ENCODE data around the gene ATF3.
"Not testable (repeated sequence)": the region's sequence is repeated elsewhere in the genome, so short reads cannot be mapped to it uniquely, and the experiment has no call there.

ATF3 gene

GRCh38 chr1:212628813-212629415 lies 20.4 kb downstream of the ATF3 start:
- no peak for DNase-seq (ENCODE audit: low read depth)

DNA sequence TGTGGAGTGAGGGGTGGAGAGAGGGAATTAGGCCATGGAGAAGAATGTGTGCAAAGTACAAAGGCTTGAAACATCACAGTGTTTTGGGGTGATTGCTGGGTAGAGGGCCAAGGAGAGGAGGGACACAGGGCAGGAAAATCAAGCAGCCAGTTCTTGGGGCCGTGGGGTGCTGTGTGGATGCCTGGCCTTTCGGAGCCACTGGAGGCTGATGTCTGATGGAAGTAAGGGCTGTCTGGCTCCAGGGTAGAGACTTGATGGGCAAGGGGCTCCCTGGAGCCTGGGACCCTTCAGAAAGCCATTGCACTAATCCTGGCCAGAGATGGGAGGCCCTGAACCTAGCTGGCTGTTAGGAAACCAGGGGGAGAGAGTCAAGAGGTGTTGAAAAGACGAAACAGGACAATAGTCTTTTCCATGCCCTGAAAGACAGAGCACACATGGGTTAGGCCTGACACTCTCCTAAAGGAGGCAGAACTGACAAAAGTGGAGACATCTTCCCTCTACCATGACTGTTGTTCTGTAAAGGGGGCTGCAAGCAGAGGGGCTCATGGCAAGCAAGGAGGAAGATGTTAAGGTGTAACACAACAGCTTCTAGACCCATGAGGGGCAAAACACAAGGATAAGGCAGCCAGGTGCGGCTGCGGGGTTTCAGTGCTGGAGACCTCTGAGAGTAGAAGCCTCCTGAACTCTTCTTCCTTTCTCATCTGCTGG lies 21.0 kb downstream of the ATF3 start:
- DNase-seq (ENCODE audit: low read depth): no peak

DNA sequence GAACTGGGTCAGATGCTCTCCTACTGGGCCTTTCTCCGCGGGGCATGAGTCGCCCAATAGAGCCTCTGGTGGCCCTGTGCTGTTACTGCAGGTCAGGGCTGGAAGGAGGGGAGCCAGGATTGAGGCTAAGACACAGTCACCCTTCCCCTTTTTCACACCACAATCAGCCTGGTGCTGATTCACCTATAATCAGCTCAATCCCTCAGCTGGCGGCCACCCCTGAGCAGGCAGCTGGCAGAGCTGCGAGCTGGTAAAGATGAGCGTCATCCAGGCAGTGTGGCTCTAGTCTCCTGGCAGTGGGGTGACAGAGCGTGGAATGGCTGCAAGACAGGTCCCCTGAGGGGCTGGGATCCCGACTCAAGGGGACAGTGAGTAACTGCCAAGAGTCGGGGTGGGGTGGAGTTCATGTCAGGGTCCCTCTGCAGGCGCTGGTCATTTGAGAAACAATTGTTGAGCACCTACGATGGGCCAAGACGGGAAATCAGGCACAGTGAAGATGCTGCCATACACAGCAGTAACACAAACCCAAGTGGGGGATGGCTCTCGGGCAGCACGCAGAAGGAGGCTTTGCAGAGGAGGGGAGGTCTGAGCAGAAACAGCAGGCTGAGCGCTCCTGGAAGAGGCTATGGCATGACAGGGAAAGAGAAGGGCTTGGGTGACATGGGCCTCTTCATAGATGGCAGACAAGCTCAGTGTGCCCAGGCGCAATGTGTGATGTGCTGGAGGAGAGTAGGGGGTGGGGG lies 21.8 kb downstream of the ATF3 start:
- no peak for DNase-seq (ENCODE audit: low read depth)

DNA sequence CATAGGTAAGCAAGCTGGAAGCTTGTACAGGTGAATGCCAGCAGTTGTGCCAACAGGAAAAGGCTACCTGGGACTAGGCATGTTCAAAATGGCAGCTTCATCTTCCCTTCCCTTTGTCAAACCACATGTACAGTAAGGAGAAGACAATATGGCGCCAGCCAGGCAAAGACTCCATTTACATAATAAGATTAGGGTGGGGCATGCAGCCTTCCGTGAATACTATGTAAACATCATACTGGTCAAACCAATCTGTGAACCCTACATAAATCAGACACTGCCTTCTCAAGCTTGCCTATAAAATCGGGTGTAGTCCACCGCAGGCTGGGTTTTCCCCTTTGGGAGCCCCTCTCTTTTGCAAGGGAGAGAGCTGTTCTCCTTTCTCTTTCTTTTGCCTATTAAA lies 24.6 kb downstream of the ATF3 start:
- no peak for DNase-seq (ENCODE audit: low read depth)

- no peak for DNase-seq (ENCODE audit: low read depth)
Observed at GRCh38 chr1:212634252-212634651, 25.7 kb downstream of the ATF3 start.

DNA sequence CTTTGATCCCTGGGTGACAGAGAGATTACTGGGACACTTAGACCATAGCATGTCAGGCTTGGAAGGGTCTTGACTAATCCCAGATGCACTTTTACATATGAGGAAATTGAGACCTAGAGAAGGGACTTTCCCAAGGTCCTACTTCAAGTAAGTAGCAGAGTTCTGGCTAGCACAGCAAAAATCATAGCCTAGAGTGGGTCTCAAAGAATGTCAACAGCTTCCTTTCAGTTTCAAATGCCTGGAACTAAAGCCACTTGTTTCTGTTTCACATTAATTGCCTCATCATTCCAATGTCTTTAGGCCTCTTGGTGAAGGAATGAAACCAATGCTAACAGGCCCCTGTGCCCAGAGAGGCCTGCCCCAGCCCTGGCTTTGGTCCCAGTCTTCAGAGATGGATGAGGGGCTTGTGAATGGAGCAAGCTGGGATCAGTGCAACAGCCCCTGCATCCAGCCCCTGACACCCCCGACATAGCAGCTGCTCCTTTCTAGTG lies 26.6 kb downstream of the ATF3 start:
- DNase-seq (ENCODE audit: low read depth): no peak

DNA sequence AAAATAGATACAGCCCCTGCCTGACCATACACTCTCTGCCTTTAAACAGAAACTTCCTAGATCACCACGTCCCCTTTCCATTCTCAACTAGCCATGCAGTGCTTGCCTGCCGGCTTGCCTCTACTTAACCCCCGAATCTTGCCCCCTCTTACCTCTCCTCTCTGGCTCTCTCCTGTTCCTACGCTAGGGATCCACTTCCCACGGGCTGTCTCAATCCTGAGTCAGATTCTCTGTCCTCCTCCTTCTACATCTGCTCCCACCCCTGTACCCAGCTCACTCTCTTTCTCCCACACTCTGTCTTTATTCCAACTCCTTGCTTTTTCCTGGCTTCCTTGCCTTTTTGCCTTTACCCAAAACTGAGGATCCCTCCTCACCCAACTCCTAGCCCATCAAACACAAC lies 29.3 kb downstream of the ATF3 start:
- DNase-seq (ENCODE audit: low read depth): no peak

DNA sequence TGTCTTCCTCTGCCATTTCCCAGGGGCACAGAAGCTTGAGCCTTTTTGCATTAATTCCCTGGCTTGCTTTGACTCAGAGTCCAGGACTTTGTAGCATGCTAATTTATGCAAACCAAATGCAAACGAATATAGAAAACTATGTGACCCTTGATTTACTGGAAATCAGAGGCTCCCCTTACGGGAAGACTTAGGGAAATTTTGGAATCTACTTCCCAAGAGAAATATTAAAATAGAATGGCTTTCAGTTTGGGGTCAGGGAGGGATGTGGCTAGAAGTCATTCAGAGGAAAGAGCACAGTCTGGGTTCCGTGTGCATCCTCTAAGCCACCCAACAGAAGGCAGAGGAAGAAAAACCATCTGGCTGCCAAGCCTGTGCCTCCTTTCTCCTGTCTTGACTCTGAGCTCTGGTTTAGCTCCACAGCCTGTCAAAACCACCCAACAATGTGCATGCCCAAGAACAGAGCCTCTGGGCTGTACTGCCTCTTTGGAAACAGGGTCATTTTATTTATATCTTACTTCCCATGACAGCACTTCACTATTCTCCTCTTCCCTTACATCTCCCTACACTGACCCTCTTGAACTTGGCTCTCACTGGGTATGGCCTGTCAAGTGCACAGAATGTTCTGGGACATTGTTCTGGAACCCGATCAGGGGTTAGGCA lies 30.1 kb downstream of the ATF3 start:
- no peak for DNase-seq (ENCODE audit: low read depth)

DNA sequence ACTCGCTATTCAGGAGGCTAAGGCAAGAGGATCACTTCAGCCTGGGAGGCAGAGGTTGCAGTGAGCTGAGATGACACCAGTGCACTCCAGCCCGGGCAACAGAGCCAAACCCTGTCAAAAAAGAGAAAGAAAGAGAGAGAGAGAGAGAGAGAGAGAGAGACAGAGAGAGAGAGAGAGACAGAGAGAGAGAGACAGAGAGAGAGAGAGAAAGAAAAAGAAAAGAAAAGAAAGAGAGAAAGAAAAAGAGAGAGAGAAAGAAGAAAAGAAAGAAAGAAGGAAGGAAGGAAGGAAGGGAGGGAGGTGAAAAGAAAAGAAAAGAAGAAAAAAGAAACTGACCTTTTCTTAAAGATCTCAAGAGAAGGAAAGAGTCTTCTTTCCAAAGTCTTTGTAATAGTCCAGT lies 31.0 kb downstream of the ATF3 start:
- not testable (repeated sequence) for DNase-seq (ENCODE audit: low read depth)

DNA sequence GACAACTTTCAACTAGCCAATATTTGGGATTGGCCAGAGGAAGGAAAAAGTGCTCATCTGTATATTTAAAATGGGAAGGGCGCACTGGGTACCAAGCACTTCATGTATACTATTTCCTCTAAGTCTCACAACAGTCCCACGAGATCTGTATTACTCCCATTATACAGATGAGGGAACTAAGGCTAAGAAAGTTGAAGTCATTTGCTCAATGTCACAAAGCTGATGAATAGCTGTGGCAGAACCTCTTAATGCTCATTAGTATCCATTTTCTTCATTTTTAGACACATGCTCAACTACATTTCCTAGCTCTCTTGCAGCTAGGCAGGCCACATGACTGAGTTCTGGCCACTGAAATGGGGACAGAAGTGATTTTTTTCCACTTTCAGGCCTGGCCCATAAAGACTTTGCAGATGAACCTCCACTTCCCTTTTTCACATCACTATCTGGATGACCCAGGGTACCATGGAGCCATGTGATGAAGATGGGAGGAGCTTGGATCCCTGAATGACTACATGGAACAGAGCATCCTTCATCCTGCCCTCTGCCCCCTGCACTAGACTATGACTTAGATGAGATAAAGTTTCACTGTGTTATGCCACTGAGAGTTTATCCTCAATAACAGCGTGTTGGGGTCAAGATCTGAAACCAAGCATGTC lies 31.8 kb downstream of the ATF3 start:
- DNase-seq (ENCODE audit: low read depth): no peak

- DNase-seq (ENCODE audit: low read depth): no peak
Observed at GRCh38 chr1:212641956-212642355, 33.4 kb downstream of the ATF3 start.

DNA sequence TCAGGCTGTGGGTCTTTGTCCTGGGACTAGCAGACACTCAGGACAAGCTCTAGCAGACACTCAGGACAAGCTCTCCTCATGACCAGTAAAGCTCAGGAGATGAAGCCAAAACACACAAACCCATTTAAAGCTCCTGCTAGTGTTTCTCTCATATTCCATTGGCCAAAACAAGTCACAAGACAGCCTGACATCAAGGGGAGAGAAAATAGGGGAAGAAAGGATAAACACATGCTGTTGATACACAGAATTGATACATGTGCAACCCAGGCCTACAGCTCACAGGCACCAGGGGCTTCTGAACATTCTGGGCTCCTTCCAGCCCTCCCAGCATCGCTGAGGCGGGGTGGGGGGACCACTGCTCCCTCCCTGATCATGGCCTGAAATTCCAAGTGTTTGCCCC lies 35.3 kb downstream of the ATF3 start:
- no peak for DNase-seq (ENCODE audit: low read depth)

DNA sequence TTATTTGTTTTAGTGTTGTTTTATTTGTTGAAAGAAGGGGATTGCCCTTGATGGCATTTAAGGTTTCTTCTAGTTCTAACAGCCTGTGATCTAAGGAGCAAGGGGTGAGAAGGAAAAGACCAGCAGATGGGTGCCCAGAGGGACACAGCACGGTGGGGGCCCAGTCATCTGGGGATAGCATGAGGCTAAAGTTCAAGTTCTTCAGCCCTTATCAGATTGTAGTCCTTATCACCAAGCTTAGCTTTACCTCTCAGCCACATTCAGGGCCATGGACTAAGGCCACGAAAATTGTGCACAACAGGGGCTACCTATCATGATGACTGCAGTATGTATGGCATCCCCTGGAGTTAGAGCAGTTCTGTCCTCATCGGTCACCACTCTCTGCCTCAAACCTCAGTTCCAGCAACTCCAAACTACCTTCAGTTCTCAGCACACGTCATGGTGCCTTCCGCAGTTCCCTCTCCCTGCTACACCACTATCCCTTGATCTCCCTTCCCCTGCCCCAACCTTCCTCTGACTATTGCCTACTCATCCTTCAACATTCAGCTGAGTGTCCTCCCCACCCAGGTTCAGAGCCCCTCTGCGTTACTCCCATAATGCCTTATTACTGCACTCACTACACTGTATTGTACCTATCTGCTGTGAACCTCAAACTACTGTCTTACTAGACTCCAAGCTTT lies 36.4 kb downstream of the ATF3 start:
- DNase-seq (ENCODE audit: low read depth): no peak

DNA sequence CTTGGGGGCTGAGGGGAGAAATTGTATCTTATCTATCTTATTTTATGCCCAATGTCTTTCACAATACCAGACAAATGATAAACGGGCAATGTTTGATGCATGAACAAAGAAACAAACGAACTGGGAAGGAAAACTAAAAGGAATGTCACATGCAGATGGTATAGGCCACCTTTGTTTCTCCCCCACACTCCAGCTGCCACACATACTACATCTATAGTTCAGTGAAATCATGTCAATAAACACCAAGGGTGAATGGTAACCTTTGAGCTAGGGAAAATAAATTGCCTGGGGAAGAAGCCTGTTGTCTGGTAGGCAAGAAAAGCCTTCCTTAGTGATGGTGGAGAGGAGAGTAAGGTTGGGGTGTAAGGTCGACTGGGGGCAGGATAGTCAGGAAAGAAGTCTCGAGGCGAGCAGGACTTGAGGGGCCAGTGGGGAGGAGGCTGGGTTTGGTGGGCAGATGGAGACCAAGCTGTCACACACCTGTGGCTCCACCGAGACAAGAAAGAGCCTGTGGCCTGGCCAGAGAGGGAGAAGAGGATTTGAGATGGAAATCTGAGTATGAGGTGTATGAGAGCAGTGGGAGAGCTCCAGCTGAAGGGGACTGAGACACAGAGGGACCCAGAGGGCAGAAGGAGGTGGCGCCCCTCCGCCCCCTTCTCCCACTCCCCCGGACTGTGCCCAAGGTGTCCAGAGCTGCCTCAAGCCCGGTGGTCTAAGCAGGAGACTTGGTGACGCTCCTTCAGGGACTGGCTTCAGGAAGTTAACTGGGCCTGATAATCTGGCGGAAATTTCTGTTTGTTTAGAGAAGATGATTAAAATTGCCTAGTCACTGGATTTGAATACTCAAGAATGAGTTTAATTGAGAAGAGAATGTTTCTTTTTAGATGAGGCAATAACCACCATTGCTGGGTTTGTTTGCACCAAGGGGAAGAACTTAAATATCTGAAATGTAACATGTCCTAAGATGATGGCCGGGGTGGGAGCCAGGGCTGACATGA lies 37.3 kb downstream of the ATF3 start:
- no peak for DNase-seq (ENCODE audit: low read depth)

DNA sequence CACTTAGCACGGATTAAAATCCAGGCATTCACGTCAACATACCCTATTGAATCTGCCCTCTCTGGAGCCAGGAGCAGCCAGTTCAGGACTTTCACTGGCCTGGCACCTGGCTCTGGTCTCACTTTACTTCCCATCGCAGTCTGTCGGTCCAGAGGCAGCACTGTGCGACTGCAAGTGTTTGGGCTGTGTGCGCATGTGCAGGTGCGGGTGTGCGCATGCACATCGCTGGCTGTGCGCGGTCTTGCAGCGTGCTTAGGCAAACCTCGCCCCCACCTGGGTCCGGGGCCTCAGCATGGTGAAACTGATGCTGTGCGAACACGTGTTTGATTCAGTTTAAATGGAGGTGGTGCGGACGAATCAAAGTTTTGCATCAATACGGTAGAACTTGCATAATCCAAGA lies 38.0 kb downstream of the ATF3 start:
- no peak for DNase-seq (ENCODE audit: low read depth)

DNA sequence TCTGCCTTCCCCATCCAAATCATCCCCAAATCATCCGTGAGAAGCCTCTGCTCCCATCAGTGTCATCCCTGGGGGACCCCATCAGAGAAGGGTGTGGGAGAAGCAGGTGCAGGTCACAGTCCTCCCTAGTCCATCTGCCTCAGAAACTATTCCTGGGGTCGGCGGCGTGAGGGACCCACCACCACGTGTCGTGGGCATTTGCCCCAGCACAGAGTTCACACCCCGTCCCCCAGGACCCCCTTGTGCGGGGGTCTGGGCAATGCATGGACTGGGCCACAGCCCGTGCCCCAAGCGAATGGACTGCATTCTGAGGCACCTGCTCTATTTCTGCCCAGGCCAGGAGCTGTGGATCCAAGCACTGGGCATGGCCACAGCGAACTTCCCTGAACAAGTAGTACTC lies 38.4 kb downstream of the ATF3 start:
- DNase-seq (ENCODE audit: low read depth): no peak

DNA sequence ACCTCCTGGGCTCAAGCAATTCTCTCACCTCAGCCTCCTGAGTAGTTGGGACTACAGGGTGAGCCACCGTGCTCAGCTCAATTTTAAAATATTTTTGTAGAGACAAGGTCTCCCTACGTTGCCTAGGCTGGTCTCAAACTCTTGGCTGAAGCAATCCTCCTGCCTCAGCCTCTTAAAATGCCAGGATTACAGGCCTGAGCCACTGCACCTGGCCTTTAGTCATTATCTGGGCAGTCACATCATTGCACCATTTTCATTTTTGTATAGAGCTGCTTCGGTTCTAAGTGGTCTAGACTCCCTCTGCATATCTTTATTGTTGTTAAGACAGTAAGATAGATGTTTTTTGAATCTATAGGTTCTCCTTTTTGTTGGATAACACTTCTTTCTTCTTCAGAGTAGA lies 39.9 kb downstream of the ATF3 start:
- no peak for DNase-seq (ENCODE audit: low read depth)

GRCh38 chr1:212649020-212649419 lies 40.5 kb downstream of the ATF3 start:
- DNase-seq (ENCODE audit: low read depth): no peak

- DNase-seq (ENCODE audit: low read depth): no peak
Observed at GRCh38 chr1:212650228-212650627, 41.7 kb downstream of the ATF3 start.

GRCh38 chr1:212651521-212651920 lies 43.0 kb downstream of the ATF3 start:
- no peak for DNase-seq (ENCODE audit: low read depth)
